Stimulated activated CD8-positive, alpha-beta memory T cell treated with anti-CD3 and anti-CD28 coated beads, Interleukin-15, amount 100 ng/mL, for 24 hours (primary cell): Measurements from ENCODE around the gene DDX51.
A peak's percentile ranks its signal among the peaks of the same experiment; 100 is the strongest.

Experiments
- DNase-seq: peaks from one replicate; pipeline ENCODE4 v3.0.0-alpha.2; 2020; ENCODE audit warnings: low read depth

The DDX51 gene, protein sequence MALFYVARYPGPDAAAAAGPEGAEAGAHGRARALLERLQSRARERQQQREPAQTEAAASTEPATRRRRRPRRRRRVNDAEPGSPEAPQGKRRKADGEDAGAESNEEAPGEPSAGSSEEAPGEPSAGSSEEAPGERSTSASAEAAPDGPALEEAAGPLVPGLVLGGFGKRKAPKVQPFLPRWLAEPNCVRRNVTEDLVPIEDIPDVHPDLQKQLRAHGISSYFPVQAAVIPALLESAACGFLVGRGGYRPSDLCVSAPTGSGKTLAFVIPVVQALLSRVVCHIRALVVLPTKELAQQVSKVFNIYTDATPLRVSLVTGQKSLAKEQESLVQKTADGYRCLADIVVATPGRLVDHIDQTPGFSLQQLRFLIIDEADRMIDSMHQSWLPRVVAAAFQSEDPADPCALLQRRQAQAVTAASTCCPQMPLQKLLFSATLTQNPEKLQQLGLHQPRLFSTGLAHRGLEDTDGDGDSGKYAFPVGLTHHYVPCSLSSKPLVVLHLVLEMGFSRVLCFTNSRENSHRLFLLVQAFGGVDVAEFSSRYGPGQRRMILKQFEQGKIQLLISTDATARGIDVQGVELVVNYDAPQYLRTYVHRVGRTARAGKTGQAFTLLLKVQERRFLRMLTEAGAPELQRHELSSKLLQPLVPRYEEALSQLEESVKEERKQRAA

DNA sequence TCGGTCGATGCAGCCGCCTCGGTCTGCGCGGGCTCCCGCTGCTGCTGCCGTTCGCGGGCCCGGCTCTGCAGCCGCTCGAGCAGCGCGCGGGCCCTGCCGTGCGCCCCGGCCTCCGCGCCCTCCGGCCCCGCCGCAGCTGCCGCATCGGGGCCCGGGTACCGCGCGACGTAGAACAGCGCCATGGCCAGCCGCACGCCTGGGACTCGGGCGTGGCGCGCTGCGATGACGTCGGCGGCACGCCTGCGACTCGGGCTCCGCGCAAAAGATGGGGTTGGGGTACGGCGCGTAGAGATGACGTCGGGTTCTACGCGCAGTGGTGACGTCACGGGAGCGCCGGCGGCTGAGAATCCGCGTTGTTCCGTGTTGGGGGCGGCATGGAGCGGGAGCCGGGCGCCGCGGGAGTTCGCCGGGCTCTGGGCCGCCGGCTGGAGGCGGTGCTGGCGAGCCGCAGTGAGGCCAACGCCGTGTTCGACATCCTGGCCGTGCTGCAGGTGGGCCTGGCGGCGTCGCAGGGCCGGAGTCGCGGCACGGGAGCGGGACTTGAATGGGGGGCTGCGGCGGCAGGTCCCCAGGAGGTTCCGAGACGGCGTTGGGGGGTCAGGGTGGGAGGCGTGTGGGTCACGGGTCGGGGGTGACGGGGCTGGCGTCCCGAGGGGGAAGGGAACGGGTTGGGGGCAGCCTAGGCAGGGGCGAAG, at the start of gene DDX51, which contains the start of gene NOC4L:
TSS of gene DDX51 (minus strand) at position 205 of the 695 bp plus-strand sequence. CDS start at position 182, 23 bp downstream.
TSS of gene NOC4L (plus strand) at position 343 of the 695 bp plus-strand sequence. CDS start at position 375, 32 bp downstream.
- peak; percentile 98 for DNase-seq

DNA sequence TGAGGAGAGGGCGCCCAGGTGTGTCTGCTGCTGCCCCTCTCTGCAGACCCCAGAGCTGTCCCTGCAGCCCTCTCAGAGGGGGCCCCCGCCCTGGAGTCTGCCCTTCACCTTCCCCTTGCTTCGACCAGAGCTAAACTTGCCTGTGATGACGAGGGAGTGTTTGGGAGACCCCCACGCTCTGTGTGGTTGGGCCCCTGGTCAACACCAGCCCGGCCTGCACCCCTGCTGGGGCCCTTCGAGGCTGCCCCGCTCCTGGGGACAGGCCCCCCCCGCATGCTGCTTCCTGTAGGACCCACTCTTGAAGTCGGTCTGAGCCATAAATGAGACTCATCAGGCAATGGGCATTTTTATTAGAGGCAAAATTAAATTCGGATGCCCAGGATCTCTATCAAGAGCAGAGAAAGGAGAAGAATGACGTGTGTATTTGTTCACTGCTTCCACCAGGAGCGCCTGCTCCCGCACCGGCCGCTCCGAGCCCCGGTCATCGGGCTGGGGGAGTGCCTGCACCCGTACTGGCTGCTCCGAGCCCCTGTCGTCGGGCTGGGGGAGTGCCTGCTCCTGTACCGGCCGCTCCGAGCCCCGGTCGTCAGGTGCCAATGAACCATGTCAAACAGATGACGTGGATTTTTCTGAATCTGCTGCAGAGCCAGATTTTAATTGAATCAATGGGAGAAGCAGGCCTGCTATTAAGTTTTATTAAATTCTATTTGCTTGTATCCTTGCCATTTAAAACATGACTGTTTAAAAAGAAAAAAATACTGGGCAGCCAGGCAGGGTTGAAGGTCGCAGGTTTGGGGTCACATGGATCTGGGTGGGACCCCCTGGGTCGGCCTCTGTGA, 47.8 kb upstream of the DDX51 start:
- DNase-seq: no peak

DNA sequence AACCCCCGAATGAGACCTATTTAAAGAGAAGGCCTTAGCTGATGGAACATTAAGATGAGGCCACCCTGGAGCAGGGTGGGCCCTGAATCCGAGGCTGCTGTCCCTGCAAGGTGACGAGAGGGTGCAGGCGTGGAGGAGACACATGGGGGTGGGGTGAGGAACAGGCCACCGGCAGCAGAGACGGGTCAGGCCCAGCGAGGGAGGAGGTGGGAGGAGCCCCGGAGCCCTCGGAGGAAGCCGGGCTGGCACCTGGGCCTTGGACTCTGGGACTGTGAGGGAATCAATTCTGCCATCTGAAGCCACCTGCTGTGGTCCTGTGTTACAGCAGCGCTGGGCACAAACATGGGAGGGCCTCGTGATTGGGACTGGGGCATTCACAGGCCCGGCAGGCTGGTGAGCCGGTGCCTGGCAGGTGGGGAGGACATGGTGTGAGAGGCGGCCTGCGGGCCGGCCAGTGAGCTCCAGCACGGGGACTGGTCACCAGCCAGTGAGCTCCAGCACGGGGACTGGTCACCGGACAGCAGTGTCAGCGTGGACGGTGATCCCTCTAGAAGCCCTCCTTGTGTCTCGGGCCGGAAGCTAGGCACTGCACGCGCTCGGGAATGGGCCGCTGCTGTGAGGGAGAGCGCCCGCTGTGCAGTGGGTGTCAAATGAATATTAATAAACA, 46.8 kb upstream of the DDX51 start:
- DNase-seq: no peak

DNA sequence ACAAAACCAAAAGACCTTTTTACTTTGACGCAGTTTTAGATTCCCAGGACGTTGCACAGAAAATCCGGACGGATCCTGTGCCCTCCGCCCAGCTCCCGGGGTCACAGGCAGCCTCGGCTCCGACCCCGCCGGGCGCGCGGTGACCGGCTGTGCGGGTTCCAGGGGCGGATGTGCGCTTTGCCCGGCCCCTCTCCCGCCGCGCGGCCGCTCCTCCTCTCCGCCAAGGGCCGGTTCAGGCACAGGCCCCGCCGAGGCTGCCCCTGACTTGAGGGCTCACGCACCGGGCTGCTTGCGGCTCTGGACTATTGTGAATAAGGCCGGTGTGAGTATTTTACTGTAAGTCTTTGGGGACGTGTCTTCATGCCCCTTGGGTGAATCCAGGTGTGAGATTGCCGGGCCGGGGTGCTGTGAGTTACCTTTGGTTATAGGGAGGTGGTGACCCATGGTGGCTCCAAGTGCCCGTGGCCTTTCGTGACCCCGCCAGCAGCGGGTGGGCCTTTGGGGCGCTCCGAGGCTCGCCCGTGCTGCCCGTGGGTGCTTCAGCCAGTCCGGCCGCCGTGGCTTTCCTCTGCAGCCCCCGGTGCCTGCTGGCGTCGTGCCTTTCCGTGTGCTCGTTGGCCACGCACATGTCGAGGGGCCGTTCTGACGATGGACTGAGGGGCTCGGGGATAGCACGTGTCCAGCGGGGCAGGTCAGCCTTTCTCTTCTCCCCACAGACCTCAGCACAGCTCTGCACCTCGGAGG, 46.1 kb upstream of the DDX51 start:
- DNase-seq: no peak

DNA sequence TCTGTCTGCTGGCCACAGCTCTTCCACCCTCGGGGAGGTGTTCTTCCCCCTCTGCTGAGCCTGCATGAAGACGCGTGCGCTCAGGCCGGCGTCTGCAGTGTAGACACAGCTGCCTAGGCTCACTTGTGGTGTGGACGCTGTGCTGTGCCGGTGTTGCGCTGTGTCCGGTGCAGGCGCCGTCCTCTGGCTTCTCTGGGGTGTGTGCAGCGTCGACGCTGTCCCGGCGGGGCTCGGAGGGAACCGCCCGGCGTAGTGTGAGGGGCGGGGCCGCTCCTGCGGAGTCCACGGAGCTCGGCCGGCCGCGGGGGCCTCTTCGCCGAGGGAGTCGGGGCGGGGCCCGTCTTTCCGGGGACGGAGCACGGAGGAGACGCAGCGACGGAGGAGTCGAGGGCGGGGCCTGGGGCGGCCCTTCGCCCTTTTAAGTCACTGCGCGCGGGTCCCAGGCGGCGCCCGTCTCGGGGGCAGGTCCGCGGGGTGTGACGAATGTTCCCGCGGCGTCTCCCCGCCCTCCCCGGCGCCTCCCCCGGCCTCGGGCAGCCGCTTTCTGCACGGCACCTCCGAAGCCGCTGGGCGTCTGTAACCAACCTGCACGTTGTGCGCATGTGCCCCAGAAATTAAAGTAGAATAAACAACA, 45.4 kb upstream of the DDX51 start:
- peak; percentile 81 for DNase-seq

DNA sequence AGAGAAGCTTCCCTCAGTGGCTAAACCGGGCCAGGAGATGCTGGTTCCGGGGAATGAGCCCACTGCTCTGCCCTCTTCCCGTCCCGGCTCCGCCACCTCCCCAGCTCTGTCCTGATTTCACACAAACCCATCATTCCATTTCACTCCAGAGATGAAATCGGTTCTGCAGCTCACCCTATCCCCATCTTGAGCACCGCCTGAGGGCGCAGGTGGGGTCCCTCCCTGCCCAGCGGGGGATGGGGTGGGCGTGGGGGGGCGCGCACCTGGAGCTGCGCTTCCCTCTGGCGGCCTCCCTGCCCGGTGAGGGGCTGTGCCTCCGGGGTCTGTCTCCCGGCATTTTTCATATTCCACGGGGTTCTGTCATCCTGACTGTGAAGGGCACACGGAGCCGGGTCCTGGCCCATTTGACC, 44.8 kb upstream of the DDX51 start:
- DNase-seq: no peak

DNA sequence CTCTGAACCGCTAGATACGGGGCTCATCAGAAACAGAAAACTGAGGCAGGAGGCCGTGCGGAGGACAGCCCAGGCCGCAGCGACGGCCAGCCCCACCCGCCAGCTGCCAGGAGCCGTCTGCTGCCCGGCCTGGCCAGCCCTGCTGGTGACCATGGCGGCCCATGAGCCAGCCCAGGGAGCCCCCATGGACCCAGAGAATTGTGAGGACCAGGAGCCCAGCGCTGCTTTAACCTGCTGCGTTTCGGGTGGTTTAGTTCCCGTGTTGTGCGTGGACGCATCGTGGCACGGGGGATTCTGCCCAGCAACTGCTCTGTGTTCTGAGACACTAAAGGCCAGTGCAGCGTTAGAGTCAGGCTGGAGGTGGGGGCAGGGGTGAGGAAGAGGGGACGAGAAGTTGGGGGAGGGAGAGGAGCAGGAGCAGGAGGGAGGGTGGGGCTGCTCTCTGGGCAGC, 44.4 kb upstream of the DDX51 start:
- DNase-seq: no peak

DNA sequence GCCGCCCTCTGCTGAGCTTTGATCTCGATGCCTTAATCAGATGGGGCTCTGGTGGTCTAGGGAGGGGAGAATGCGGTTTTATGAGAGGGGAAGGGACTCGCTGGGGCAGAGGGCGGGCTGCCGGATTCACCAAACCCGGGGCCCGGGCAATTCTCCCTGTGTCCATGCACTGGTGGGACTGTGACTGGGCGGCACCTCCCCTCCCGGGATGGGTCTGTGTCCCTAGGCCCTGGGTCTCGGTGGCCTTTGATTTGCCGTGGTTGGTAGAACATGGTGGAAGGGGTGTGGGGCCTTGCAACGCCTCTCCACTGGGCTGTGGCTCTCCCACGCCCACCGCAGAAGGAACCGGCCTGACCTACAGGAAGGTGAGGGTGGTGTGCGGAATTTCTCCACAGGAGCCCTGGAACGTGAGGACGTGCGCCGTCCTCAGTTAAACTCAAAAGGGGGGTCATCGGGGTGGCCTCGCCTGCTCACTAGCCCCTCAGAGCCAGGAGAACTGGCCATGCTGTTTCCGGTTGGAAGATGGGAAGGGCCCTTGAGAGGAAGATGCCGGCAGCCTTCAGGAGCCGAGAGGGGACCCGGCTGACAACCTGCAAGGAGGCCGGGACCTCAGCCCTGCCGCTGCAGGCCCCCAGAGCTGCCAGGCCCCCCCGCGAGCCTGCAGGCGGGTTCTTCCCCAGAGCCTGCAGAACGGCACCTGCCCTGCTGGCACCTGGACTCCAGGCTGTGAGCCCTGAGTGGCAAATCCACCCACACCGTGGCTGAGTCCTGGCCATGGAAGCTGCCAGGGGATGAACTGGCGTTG, 43.7 kb upstream of the DDX51 start:
- DNase-seq: no peak

DNA sequence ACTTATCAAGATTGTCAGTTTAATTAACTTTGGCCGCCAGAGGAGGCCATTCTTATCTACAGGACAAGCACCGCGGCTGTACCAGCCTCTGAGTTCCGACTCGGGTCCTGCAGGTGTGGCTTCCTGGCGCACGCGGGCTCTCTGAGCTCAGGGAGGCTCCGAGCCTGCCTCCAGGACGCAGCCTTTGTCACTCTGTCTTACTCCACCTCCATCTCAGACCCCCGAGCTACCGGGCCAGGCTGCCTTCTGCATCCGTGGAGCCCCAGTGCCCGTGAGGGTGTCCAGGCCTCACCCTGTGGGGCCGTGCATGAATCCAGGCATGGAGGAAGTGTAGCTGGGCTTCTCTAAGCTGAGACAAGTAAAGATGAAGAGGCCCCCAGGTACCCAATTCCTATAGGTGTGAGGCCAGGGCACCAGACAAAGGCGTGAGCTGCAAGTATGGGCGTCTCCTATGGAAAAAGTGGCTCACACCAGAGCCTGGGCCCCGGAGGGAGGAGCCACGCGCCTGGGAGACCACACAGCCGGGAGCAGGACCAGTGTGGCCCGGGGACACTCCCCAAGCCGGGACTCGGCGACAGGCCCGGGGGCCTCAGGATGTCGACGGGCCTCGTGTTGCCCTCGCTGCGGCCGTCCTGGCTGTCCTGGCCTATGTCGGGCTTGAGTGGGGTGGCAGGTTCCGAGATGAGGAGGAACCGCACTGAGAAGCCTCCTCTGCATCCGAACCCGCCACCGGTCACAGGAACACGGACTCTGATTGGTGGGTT, 42.9 kb upstream of the DDX51 start:
- DNase-seq: no peak

DNA sequence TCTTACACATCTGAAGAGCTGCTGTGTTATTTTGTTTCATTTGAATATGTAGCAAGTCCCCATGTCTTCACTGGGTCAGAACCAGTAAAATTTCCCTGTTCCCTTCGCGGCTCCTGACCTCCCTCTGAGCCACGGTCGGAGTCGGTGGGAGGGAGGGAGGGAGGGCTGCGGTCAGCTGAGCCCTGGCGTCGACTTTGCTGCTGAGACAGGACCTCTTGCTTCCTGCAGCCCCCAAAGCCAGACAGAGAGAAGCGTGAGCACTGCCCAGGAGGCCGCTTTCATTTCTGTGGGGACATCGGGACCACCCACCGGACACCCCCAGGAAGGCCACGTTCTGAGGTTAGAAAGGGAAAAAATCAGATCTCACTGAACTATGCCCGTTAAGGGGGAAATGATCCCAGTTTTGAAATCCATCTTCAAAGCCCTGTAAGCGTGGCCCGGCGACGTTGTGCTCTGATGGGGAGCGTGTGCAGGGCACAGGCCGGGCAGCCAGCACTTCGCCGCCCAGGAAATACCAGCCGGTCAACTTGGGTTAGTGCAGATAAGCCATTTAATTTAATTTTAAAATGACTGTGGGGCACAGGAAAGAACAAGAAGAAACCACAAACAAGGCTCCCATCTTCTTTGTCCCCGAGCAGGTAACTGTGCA, 42.2 kb upstream of the DDX51 start:
- DNase-seq: no peak

DNA sequence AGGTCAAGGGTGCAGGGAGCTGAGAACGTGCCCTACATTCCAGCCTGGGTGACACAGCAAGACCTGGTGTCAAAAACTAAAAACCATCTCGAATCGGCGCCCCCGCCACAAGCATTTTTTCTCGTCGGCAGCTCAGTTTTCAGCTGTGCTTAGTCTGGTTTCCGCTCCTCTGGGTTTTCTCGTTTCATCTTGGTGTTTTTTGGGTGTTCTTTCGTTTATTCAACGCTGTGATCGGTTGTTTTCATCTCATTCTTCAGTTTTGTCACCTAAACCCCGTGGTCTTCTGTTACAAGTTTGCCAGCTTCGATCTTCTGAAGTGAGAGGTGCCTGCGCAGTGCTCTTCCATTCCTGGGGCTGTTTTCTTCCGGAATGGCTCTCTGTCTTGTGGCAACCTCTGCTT, 41.6 kb upstream of the DDX51 start:
- no peak for DNase-seq

DNA sequence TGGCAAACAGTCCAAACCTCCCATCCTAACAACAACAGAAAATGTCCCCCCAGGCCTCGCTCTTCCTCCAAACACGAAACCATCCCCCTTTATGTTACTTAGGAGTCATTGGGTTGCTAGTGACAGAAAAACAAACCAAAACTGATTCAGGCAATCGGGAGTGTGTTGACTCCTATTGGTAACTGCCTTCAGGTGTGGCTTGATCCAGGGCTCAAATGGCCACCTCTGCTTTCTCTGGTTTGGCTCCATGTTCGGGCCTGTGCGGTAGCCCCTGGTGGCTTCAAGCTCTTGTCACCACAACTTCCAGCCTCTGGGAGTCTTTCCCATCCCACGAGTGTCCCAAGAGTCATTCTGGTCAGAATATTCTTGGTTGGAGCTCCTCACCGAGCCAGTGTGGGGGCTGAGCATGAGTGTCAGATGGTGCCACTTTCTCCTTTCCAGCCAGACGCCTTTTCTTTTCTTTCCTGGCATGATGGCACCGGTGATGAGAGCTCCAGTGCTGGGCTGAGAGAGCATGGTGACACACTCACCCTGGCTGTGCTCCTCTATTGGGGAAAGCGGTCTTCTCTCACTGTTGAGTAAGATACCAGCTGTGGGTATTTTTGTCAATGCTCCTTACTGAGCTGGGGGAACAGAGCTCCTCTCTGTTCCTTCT, 38.7 kb upstream of the DDX51 start:
- no peak for DNase-seq

DNA sequence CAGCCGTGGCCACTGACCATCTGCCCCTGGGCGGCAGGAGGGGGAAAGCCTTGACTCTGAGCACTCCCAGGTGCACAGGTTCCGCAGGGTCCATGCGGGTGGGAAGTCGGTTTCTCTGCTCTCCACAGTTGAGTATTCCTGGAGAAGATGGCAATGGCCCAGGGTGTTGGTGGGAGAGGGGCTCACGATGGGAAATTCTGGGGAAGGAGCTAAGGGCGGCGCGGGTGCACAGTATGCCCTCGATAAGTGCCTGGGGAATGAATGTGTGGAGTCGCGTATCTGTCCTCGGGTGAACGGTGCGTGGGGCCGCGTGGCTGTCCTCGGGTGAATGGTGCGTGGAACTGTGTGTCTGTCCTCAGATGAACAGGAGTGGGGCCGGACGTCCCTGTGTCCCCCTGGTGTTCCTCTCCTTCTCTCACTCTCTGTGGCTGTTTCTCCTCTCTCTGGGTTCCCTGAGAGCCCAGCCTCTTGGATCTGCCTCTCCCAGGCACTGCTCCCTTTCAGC, 38.1 kb upstream of the DDX51 start:
- no peak for DNase-seq

DNA sequence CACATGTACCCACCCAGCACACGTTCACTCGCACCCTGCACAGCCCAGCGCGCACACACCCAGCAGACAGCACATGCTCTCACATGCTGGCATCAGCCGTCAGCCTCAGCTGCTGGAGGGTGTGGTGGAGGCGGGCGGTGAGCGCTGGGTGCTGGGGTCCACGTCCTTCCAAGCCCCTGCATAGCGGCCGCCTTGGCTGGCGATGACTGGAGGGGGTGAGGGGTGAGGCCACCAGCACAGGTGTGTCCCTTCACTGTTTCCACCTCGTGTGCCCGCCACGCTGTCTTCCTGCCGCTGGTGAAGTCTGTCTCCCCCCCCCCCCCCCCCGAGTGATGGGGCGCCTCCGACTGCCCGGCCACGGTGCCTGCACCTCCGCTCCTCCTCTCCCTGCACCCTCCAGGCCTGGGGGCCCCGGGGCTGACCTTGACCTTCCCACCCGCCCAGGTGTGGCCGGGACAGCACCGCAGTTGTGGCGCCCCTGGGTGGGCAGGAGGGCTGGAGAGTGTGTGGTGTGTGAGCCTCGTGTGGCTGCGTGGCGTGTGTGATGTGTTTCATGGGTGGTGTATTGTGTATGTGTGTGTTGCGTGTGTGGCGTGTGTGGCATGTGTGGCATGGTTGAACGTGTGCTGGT, 37.6 kb upstream of the DDX51 start:
- DNase-seq: no peak

DNA sequence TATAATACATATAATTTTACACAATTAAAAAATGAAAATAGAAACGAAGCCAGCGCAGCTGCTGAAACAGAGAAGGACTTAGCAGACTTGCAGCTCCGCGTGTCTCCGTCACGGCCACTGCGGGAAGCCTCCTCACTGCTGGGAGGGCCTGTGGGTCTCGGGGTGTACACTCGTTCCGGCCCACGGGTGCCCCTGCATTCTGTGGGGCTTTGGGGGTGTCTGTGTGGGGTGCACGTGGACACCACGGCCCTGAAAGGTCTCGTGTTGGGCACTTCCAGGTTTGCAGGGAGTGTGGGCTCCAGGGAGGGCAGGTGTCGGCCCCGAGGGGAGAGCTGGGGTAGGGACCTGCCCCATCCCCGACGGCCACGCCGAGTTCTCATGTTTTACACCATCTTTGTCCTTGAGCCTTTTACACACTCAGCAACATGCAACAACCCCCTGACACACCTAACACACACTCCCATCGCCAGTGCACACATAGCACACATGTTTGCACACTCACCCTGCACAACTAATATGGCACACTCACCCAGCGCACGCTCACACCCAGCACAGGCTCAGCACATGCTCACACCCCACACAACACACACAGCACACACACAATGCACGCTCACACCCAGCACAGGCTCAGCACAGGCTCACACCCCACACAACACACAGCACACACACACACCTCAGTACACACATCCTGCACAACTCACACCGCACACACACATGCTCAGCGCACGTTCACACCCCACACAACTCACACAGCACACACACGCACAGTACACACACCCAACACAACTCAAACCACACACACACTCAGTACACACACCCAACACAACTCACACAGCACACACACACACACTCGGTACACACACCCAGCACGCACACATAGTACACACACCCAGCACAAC, 36.8 kb upstream of the DDX51 start:
- no peak for DNase-seq
